GM10266 (cell line): ENCODE measurements around the gene TUSC2.
"Not testable (repeated sequence)": the region's sequence is repeated elsewhere in the genome, so short reads cannot be mapped to it uniquely, and the experiment has no call there.

Source experiments
- DNase-seq: peaks from one replicate; pipeline ENCODE4 v3.0.0; 2012; ENCODE audit errors: extremely low spot score
- CTCF ChIP-seq: IDR thresholded peaks from 2 replicates; pipeline ENCODE4 v1.5.1; 2012; ENCODE audit warnings: mild to moderate bottlenecking, low read depth; ENCODE audit not compliant: control insufficient read depth, insufficient read depth; ENCODE audit errors: missing control alignments

Gene TUSC2

GRCh38 chr3:50316657-50317242 lies 11.3 kb downstream of the TUSC2 start:
- no peak for TF ChIP-seq CTCF
- DNase-seq: no peak

- DNase-seq: no peak
Observed at GRCh38 chr3:50314816-50315215, 13.2 kb downstream of the TUSC2 start.

GRCh38 chr3:50314342-50314741 lies 13.7 kb downstream of the TUSC2 start:
- TF ChIP-seq CTCF: no peak
- no peak for DNase-seq

More at GRCh38 chr3:50314816-50315215, 13.2 kb downstream of the TUSC2 start:
- TF ChIP-seq CTCF: no peak

GRCh38 chr3:50312041-50312440 lies 16.0 kb downstream of the TUSC2 start:
- not testable (repeated sequence) for DNase-seq

GRCh38 chr3:50304601-50305000 lies 23.4 kb downstream of the TUSC2 start:
- DNase-seq: no peak
- TF ChIP-seq CTCF: no peak

- no peak for DNase-seq
- TF ChIP-seq CTCF: no peak
Observed at GRCh38 chr3:50303013-50303815, 24.8 kb downstream of the TUSC2 start, which contains the start of gene HYAL1. Gene HYAL1, minus strand, starts transcription at chr3:50303574. Its CDS starts 618 bp downstream, at chr3:50302956.

- no peak for TF ChIP-seq CTCF
- no peak for DNase-seq
Observed at GRCh38 chr3:50302095-50303012, 25.7 kb downstream of the TUSC2 start.
